ENCODE measurements around the gene PLA2G4A. TPM values are rescaled to one million over a fixed set of nuclear protein-coding genes. Genes with fewer than 3 reads are reported as not detected.

Gene PLA2G4A
- total RNA-seq, 1 experiment from 2014 or later = not detected

DNA sequence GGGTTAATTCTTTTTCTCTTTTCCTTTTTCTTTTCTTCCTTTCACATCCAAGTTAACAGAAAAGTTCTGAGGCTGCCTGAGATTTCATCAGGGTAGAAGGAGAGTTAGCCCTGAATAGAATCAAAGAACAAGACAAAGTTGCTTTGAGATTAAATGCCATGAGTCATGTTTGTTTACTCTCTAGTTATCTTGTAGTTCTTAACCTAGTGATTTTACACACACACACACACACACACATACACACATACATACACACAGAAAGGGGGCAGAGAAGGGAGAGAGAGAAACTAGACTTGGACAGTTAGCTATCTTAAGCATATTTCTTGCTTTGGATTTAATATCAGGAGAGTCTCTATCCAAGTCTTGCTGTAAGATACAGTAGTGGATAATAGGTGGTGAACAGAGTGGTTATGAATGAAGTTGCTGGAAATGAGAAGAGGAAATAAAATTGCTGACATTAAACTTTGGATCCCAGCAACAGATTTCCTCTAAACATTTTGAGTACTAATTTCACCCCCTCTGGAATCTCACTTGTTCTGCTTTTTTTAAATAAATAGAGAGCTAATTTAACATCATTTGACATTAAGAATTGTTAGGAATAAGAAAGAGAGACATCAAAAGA, 19.9 kb downstream of the PLA2G4A start:
- H3K27me3 ChIP-seq (ENCODE audit: control insufficient read depth, insufficient read depth, low read length) = no peaks in the 10 kb centered on the region
- no peaks in the 10 kb centered on the region for H3K9me3 ChIP-seq (ENCODE audit: control insufficient read depth, insufficient read depth, low read depth, low read length)
- intact Hi-C loops (cut with micrococcal nuclease; ENCODE audit: unreplicated experiment) = no loop called here
- CTCF ChIA-PET = no interaction called here
- ATAC-seq (no peak), DNase-seq (ENCODE audit: low read depth, low spot score) (no peak)
- in situ Hi-C loops (cut with HindIII; ENCODE audit: low pct_unique_long_range_greater_than_20kb, low sequenced_read_pairs) = no loop called here
- TF ChIP-seq, protein P1, sequence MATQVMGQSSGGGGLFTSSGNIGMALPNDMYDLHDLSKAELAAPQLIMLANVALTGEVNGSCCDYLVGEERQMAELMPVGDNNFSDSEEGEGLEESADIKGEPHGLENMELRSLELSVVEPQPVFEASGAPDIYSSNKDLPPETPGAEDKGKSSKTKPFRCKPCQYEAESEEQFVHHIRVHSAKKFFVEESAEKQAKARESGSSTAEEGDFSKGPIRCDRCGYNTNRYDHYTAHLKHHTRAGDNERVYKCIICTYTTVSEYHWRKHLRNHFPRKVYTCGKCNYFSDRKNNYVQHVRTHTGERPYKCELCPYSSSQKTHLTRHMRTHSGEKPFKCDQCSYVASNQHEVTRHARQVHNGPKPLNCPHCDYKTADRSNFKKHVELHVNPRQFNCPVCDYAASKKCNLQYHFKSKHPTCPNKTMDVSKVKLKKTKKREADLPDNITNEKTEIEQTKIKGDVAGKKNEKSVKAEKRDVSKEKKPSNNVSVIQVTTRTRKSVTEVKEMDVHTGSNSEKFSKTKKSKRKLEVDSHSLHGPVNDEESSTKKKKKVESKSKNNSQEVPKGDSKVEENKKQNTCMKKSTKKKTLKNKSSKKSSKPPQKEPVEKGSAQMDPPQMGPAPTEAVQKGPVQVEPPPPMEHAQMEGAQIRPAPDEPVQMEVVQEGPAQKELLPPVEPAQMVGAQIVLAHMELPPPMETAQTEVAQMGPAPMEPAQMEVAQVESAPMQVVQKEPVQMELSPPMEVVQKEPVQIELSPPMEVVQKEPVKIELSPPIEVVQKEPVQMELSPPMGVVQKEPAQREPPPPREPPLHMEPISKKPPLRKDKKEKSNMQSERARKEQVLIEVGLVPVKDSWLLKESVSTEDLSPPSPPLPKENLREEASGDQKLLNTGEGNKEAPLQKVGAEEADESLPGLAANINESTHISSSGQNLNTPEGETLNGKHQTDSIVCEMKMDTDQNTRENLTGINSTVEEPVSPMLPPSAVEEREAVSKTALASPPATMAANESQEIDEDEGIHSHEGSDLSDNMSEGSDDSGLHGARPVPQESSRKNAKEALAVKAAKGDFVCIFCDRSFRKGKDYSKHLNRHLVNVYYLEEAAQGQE (IDR thresholded peaks at IDR 0.05; ENCODE audit: insufficient read depth in 1 of 2, low read depth in 2 of 2, low read length in 1 of 2) = no peak
- TF ChIP-seq SIN3A (IDR thresholded peaks at IDR 0.05; ENCODE audit: borderline replicate concordance, insufficient read depth, low read depth, low read length) (no peak), TCF7L2 (IDR thresholded peaks at IDR 0.05; ENCODE audit: low read depth, low read length) (no peak), POLR2AphosphoS5 (IDR thresholded peaks at IDR 0.05; ENCODE audit: low read depth, low read length) (no peak)
- TF ChIP-seq, protein P2, sequence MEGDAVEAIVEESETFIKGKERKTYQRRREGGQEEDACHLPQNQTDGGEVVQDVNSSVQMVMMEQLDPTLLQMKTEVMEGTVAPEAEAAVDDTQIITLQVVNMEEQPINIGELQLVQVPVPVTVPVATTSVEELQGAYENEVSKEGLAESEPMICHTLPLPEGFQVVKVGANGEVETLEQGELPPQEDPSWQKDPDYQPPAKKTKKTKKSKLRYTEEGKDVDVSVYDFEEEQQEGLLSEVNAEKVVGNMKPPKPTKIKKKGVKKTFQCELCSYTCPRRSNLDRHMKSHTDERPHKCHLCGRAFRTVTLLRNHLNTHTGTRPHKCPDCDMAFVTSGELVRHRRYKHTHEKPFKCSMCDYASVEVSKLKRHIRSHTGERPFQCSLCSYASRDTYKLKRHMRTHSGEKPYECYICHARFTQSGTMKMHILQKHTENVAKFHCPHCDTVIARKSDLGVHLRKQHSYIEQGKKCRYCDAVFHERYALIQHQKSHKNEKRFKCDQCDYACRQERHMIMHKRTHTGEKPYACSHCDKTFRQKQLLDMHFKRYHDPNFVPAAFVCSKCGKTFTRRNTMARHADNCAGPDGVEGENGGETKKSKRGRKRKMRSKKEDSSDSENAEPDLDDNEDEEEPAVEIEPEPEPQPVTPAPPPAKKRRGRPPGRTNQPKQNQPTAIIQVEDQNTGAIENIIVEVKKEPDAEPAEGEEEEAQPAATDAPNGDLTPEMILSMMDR (IDR thresholded peaks at IDR 0.05) = no peak
- no peaks in the 10 kb centered on the region for H3K36me3 ChIP-seq (ENCODE audit: control insufficient read depth, insufficient read depth, low read length)
- H3K27ac ChIP-seq (ENCODE audit: low read length) = no peak overlapping the region
- no peak overlapping the region for H3K4me3 ChIP-seq (ENCODE audit: low read depth in 2 of 2, low read length in 2 of 2)
- H3K4me1 ChIP-seq (ENCODE audit: control insufficient read depth, insufficient read depth, low read length) = no peaks in the 10 kb centered on the region
- no TSS peak for BruUV-seq (replicated peaks)
- POLR2A ChIA-PET = no interaction called here

DNA sequence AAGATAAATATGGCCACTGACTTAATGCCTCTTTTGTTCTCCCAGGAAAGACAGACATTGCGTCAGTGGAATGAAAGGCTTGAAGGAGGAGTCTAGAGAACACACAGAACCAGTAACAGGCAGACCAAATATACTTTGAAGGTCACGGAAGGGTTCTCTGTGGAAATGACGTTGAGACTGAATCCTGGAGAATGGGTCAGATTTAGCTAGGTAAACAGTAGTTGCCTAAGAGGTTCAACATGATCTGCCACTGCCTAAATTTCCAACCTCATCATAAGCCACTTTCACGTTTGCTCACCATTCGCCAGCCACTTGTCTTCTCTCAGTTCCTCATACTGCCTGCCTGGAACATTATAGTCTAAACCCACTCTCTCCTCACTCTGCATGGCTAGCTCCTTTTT, 20.5 kb downstream of the PLA2G4A start:
- H3K4me3 ChIP-seq (ENCODE audit: low read depth in 2 of 2, low read length in 2 of 2) = no peak overlapping the region

More for the DNA sequence above, 20.5 kb downstream of the PLA2G4A start:
- H3K36me3 ChIP-seq (ENCODE audit: control insufficient read depth, insufficient read depth, low read length) = no peaks in the 10 kb centered on the region
- no peak for ATAC-seq
- intact Hi-C loops (cut with micrococcal nuclease; ENCODE audit: unreplicated experiment) = no loop called here
- in situ Hi-C loops (cut with HindIII; ENCODE audit: low pct_unique_long_range_greater_than_20kb, low sequenced_read_pairs) = no loop called here
- ChIA-PET POLR2A (no interaction called here), CTCF (no interaction called here)
- no peaks in the 10 kb centered on the region for H3K27me3 ChIP-seq (ENCODE audit: control insufficient read depth, insufficient read depth, low read length)
- BruUV-seq (replicated peaks) = no TSS peak
- no peak for DNase-seq (ENCODE audit: low read depth, low spot score)
- TF ChIP-seq, protein P2 (IDR thresholded peaks at IDR 0.05) = no peak
- TF ChIP-seq, protein P1 (IDR thresholded peaks at IDR 0.05; ENCODE audit: insufficient read depth in 1 of 2, low read depth in 2 of 2, low read length in 1 of 2) = no peak
- no peak overlapping the region for H3K27ac ChIP-seq (ENCODE audit: low read length)
- H3K9me3 ChIP-seq (ENCODE audit: control insufficient read depth, insufficient read depth, low read depth, low read length) = no peaks in the 10 kb centered on the region
- H3K4me1 ChIP-seq (ENCODE audit: control insufficient read depth, insufficient read depth, low read length) = no peaks in the 10 kb centered on the region
